Left lobe of liver (tissue), 2 donors: ENCODE data around the gene TPGS1. TPM values are rescaled to one million over a fixed set of nuclear protein-coding genes. Genes with fewer than 3 reads are reported as not detected.
"Not testable (repeated sequence)": the region's sequence is repeated elsewhere in the genome, so short reads cannot be mapped to it uniquely, and the experiment has no call there.

Experiments
- ATAC-seq: fragments of 200-7000 bp; cut with Tn5 transposase; one replicate; pipeline ENCODE4 v1.9.1; 2020; ENCODE audit warnings: mild to moderate bottlenecking, moderate library complexity
- DNase-seq: peaks from one replicate; pipeline ENCODE4 v3.0.0-alpha.2; 2020; ENCODE audit warnings: low spot score
- total RNA-seq: library from RNA; stranded (reverse); gene quantifications from one replicate; pipeline ENCODE4 v1.2.1, GENCODE V29; 2021
- donor health status: DM: no; HTN: no; CAD: no; lungs with moderate emphysema.
- donor health status: DM: no; HTN: yes; CAD: no.

TPGS1 gene
- total RNA-seq, 1 donor from 2014 or later: 10.4 TPM

DNA sequence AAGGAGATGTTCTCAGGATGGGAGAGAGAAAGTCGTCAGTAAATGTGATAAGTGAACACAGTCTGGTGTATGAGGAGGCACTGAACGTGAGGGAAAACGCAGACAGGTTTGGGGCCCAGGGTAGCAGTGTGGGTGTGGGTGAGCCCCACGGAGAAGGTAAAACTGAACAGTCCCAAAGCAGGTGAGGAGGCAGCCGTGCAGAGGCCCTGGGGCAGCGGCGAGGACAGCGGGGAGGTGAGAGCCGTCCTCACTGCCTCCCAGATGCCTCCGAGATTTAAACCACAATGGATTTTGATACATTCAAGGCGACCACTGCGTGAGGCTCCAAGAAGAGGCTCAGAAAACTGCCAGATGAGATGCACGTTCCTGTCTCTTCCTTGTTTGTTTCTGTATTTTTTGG, 31.9 kb upstream of the TPGS1 start:
- no peak for ATAC-seq
- DNase-seq: no peak

DNA sequence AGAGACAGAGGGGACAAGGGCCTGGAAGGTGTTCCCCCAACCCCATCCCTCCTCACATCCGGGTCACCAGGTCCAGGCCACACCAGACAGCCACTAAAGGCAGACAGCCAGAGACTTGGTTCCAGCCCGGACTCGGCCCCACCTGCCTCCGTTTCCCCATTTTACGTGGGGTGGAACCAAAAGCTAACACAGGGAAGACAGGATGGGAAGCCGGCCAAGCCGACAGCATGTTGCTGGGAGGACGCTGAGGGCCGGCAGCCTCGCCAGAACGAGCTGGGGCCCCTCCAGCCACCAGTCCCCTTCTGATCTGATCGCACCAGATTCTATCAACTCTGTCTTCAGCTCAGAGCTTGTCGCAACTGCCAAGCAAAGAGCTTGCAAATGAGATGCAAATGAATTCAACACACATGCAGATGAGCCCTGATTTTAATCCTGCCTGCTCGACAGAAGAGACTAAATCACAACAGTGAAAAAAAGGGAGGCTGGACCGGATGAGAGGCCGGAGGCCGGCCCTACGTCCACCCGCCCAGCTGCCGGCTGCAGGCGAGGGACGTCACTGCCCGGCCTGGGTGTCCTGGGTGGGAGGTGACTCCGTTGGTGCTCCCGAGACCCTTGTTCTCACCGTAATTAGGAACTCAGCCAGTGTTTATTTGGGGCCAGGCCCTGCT, 28.9 kb upstream of the TPGS1 start:
- ATAC-seq (no peak), DNase-seq (no peak)

DNA sequence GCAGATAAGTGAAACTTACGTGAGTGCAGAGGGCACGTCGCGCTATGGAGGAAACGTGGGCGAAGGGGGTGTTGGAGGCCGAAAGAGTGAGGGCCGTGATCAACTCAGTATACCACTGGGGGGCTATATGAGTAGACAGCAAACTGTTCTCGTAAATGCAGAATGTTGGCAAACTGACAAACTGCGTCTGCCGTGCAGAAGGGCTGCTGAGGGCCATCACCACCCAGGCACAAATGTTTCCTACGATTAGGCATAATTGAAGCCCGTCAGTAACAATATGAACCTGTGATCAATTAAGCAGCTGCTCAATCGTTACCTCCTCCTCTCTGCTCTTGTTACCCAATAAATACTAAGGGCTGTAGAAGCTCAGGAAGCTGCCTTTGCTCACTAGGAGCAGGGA, 28.3 kb upstream of the TPGS1 start:
- ATAC-seq (no peak), DNase-seq (no peak)

DNA sequence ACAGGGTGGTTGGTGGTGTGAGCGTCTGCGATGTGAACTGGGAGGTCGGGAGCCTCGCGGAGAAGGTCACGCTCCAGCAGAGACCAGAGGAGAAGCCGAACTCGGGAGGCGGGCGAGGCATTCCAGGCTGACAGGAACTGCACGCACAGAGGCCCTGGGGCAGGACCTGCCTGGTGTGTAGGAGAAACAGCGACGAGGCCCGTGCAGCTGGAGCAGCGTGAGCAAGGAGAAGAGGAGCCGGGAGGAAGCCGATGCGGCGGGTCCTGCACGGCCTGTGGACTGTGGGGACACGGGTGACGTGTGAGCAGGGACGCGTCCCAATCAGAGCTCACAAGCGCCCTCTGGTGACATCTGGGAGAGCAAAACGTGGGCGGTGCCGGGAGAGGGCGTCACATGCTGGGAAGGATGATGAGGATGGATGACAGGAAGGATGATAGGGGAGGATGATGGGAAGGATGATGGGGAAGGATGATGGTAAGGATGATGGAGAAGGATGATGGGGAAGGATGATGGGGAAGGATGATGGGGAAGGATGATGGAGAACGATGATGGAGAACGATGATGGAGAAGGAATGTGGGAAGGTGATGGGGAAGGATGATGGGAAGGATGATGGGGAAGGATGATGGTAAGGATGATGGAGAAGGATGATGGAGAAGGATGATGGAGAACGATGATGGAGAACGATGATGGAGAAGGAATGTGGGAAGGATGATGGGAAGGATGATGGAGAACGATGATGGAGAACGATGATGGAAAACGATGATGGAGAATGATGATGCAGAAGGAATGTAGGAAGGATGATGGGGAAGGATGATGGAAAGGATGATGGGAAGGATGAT, 27.1 kb upstream of the TPGS1 start:
- ATAC-seq (peak; percentile 98), DNase-seq (peak; percentile 83)

DNA sequence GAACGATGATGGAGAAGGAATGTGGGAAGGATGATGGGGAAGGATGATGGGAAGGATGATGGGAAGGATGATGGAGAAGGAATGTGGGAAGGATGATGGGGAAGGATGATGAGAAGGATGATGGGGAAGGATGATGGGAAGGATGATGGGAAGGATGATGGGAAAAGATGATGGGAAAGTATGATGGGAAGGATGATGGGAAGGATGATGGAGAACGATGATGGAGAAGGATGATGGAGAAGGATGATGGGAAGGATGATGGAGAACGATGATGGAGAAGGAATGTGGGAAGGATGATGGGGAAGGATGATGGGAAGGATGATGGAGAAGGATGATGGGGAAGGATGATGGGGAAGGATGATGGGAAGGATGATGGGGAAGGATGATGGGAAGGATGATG, 26.2 kb upstream of the TPGS1 start:
- ATAC-seq, DNase-seq: not testable (repeated sequence)

DNA sequence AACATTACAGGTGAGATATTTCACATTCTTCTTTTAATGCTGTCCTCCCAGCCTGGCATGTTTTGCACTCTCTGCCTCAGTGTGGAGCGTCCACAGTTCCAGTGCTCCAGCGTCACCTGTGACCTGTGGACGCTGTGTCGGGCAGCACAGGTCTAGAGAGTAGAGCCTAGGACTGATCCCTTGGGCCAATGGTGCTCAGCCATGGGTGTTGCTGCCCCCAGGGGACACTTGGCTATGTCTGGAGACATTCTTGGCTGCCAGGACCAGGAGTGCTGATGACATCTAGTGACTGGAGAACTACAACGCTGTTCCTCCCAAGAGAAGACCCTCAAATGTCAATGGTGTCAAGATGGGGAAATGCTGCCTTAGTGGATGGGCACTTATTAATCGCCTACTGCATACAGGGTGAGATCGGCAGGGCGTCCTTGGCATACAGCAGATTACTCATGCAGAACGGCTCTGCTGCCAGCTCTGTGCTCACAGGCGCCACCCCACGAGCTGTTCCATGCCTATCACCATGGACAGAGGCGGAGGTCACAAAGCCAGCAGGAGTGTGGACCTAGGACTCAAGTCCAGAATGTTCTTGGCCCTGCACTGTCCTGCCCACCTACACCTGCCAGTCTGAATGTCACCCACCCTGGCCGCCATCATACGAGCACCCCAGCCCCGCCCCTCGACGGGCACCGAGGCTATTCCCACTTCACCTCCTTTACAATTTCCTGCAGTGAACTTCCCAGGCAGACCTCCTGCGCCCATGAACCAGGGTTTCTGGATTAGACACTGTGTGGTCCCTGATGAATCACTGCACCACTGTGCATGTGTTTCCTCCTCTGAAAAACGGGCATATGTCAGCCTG, 24.9 kb upstream of the TPGS1 start:
- DNase-seq (no peak), ATAC-seq (peak; percentile 43)

DNA sequence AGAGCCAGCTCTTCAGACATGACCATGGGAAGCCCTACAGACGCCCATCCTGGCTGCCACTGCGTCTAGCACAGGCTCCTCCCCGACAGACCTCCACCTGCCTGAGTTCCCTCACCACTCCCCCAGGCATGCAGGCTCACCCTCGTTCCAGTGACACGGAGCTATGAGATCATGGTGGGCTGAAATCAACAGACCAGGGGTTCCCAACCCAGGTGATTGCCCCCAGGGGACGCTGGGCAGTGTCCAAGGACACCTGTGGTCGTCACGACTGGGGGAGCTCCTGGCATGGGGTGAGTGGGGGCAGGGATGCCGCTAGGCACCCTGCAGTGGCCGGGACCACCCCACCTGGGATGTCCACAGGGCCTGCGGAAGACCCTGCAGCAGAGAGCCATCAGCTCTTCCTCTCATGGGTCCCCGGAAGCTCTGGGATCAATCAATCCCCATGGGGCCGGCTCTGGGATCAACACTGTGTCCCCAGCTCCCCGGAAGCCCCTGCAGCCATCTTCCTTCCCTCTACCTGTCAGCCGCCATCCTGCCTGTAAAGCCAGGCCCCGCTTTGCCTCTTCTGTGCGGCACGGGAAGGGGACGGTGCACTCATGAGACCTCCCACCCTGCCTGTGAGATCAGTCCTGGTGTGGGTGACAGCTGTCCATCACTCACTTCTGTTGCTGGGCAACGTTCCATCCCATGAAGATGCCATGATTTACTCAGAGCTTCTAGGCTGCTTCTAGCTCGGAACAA, 23.8 kb upstream of the TPGS1 start:
- DNase-seq (no peak), ATAC-seq (no peak)

DNA sequence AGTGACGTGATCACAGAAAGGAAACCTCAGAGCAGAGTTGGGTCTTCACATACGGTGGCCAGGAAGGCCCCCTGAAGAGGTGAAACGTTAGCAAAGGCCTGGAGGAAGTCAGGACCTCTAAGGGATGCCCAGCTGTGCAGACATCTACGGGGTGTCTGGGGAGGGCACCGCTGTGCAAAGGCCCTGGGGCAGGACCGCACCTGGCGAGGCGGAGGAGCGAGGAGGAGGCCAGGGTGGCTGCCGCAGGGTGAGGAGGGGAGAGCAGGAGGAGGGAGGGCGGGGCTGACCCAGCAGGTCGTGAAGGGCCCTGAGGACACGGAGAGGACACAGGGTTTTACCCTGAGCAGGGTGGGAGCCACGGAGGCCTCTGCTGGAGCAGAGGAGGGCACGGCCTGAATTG, 22.8 kb upstream of the TPGS1 start:
- DNase-seq (no peak), ATAC-seq (no peak)

DNA sequence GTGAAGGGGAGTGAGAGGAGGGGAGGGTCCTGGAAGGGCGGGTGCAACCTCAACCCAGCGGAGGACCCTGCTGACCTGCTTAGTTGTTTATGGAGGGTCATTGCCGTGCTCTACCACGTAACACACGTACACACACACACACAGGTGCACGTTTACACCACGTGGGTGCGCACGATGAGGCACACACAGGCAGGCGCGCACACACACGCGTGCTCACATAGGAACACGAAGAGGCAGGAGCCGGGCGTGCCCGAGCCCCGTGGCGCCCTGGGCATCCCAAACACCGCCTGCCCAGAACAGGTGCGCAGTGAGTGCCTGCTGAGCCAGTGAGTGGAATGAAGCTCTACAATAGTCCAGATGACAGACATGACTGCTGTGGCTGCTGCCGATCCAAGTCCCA, 22.2 kb upstream of the TPGS1 start:
- DNase-seq: no peak
- no peak for ATAC-seq

DNA sequence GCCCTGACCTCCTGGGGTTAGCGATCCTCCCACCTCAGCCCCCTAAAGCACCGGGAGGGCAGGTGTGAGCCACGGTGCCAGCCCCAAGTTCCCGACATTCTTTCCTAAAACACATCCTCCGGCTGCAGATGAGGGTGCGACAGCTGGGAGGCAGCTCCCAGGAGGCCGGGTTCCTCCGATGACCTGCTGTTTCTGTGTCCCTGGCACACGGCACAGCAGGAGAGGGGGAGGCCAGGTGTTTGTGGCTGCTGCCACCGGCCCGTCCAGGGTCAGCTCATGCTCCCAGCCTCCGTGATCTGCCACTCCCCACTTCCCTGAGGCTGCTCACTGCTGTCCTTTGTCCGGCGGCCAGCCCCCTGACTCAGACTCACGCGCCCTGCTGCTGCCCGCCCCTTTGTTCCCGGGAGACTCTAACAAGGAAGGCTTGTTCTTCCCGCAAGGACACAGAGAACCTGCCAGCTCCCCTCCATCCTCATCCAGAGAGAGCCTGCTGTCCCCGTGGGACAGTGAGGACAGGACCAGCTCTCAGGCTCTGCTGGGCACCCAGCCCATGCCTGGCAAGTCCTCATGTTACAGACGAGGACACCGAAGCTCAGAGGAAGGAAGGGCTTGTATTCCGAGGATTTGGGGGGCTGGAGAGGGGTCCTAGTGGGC, 21.6 kb upstream of the TPGS1 start:
- DNase-seq: no peak
- ATAC-seq: no peak

DNA sequence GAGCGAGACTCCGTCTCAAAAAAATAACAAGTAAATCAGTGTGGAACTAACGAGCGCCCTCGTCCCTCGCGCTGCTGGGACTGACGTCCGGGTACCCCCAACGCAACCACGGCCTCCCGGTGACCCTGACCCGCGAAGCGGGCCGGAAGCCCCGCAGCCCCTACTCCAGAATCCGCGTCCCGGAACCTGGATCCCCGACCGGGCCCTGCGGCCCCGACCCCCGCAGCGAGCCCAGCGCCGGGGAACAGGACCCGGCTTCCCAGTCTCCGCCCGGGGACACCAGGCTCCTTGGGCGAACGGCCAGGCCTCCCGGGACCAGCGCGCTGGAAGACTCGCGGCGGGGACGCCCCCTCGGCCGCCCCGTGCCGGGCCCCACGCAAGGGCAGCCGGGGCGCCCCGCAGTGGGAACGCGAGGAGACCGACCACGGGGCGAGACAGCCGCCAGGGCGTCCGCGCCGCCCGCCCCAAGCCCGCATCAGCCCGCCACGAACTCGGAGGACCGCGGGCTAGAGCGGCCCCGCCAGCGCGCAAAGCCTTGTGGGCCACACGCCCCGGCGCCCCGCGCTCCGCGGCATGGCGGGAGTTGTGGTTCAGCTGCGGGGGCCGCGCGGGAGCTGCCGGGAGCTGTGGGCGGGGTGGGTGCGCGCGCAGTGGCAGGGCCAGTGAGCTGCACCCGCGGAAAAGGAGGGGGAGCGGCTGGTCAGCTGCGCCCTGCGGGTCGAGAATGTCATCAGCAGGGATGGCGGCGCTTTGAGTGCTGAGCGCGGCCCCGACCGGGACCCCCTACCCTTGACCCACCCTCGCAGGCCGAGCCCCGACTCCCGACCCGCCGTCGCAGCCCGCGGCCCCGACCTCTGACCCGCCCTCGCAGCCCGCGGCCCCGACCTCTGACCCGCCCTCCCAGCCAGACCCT, 18.5 kb upstream of the TPGS1 start:
- peak; percentile 96 for DNase-seq
- ATAC-seq: peak; percentile 95

DNA sequence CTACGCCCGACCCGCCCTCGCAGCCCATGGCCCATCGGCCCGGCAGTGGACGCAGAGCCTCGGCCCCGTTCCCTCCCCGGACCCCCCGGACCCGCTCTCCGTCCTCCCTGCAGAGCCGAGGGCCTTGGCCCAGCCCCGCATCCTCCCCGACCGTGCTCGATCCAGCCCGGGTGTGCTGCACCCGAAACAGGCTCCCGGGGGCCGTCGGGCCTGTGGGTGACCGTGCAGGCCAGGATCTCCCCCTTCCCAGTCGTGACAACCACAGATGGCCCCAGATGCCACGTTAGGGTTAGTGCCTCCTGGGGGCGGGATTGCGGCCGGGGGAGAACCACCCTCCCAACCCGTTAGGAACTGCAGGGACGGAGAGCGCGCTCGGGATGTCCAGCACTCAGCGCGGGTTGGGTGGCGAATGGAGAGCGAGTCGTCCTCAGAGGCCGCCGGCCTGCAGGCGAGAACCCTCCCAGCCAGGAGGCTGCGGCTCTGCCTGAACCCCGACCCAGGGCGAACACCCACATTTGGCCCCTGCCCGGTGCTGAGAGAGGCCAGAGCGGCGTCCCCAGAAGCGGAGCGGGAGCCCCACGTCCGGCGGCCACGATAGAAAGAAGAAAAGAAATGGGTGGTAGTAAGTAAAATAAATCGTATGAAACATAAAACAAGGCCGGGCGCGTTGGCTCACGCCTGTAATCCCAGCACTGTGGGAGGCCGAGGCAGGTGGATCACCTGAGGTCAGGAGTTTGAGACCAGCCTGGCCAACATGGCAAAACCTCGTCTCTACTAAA, 17.7 kb upstream of the TPGS1 start:
- DNase-seq: no peak
- ATAC-seq: peak; percentile 32

DNA sequence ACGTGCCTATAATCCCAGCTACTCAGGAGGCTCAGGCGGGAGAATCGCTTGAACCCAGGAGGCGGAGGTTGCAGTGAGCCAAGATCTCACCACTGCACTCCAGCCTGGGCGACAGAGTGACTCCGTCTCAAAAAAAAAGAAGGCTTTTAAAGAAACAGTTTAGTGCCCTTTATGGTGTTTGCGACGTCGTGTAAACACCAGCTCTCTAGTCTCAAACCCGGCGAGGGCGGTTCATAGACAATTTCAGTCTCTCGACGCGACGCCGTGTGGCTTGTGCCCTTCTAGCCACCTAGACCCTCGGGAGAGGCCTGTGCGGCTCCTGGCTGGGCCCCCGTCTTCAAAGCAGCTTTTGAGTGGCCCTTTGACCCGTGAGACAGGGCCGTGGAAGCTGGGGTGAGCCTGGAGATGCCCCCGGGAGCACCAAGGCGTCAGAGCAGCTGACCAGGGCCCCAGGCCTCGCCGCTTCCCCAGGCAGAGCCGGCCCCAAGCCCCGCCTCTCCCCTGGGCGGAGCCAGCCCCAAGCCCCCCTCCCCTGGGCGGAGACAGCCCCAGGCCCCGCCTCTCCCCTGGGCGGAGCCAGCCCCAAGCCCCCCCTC, 16.1 kb upstream of the TPGS1 start:
- DNase-seq (no peak), ATAC-seq (no peak)

DNA sequence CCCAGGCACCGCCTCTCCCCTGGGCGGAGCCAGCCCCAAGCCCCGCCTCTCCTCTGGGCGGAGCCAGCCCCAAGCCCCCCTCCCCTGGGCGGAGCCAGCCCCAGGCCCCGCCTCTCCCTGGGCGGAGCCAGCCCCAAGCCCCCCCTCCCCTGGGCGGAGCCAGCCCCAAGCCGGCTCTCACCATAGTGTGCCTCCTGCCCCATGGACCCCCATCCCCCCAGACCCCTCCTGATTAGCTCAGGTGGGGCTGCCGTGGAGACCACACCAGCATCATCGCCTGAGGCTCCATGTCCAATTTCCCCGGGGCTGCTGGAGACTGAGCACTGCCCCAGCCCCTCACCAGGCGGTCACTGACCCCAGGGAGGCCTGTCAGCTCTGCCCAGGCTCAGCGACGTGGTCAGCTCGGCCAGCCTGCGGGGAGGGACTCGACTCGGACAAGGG, 15.2 kb upstream of the TPGS1 start:
- no peak for DNase-seq

DNA sequence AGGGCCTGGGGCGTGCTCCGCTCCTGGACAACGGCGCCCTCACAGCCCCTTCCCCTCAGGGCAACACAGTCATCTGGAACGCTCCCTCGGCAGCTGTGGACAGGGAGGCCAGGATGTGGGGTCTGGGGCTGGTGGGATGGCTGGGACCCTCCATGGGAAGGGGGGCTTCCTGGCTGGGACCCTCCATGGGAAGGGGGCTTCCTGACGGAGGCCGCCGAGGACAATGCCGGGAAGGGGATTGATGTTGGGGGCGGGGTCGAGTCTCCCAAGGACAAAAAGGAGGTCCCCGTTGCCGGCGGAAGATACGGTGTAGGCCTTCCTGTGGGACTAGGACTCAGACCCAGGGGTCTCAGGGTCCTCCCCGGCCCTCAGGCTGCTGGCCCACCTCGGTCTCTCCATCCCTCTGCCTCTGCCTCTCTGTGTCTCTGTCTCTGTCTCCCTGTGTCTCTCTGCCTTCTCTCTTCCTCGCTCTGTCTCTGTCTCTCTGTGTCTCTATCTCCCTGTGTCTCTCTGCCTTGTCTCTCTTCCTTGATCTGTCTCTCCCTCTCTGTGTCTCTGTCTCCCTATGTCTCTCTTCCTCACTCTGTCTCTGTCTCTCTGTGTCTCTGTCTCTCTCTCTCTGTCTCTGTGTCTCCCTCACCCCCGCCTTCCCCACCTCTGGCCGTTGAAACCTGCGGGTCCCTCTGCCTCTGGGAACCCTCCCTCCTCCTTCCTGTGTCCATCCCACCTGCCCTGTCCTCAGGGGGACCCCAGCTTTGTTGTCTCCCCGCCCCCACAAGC, 13.7 kb upstream of the TPGS1 start:
- ATAC-seq (no peak), DNase-seq (no peak)

More for the DNA sequence above, 15.2 kb upstream of the TPGS1 start:
- no peak for ATAC-seq

DNA sequence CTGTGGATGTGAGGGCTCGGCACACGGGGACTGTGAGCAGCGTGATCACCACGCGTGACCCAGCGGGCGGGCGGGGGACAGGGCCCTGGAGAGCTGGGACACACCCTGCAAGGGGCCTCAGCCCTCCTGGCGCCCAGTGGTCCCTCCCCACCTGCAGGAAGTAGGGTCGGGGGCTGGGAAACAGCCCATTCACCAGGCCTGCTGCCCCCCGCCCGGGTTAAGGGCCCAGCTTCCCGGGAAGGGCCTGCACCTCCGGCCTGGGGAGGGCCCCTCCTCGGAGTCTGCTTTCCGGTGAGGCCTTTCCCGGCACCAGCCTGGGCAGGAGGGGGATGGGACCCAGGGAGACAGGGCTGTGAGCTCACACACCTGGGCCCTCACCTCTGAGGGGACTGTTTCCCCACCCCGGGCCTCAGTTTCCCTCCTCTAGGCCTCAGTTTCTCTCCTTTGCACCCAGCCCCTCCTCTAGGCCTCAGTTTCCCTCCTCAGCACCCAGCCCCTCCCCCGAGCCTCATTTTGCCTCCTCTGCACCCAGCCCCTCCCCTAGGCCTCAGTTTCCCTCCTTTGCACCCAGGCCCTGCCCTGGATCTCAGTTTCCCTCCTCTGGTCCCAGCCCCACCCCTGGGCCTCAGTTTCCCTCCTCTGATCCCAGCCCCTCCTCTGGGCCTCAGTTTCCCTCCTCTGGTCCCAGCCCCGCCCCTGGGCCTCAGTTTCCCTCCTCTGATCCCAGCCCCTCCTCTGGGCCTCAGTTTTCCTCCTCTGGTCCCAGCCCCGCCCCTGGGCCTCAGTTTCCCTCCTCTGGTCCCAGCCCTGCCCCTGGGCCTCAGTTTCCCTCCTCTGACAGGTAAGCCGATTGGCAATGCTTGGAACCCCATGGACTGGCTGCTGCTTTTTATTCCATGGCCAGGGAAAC, 12.9 kb upstream of the TPGS1 start:
- ATAC-seq: no peak
- DNase-seq: no peak
